Duodenal mucosa (tissue), 2 donors: ENCODE measurements around the gene JMJD1C.

ENCODE experiments used
- H3K27ac ChIP-seq: one replicate; pipeline ENCODE4 v1.7.0; 2013; ENCODE audit warnings: low read depth, low read length
- H3K27me3 ChIP-seq, 2 donors: one replicate each; pipeline ENCODE4 v1.7.0; 2013; ENCODE audit warnings: low read length in 2 of 2, control low read depth in 1 of 2; ENCODE audit not compliant: insufficient read depth in 2 of 2, control insufficient read depth in 1 of 2
- H3K36me3 ChIP-seq, 2 donors: one replicate each; pipeline ENCODE4 v1.7.0; 2013; ENCODE audit warnings: low read length in 2 of 2, control low read depth in 1 of 2; ENCODE audit not compliant: insufficient read depth in 2 of 2, control insufficient read depth in 1 of 2
- H3K4me1 ChIP-seq, 2 donors: one replicate each; pipeline ENCODE4 v1.7.0; 2013; ENCODE audit warnings: low read length in 2 of 2, control low read depth in 1 of 2; ENCODE audit not compliant: insufficient read depth in 2 of 2, control insufficient read depth in 1 of 2
- H3K4me3 ChIP-seq, 2 donors: one replicate each; pipeline ENCODE4 v1.7.0; 2013; ENCODE audit warnings: low read length in 2 of 2, low read depth in 1 of 2
- H3K9ac ChIP-seq, 2 donors: one replicate each; pipeline ENCODE4 v1.7.0; 2013; ENCODE audit warnings: low read length in 2 of 2, low read depth in 1 of 2
- H3K9me3 ChIP-seq, 2 donors: one replicate each; pipeline ENCODE4 v1.7.0; 2013; ENCODE audit warnings: low read length in 2 of 2, control low read depth in 1 of 2; ENCODE audit not compliant: control insufficient read depth in 1 of 2

JMJD1C gene

DNA sequence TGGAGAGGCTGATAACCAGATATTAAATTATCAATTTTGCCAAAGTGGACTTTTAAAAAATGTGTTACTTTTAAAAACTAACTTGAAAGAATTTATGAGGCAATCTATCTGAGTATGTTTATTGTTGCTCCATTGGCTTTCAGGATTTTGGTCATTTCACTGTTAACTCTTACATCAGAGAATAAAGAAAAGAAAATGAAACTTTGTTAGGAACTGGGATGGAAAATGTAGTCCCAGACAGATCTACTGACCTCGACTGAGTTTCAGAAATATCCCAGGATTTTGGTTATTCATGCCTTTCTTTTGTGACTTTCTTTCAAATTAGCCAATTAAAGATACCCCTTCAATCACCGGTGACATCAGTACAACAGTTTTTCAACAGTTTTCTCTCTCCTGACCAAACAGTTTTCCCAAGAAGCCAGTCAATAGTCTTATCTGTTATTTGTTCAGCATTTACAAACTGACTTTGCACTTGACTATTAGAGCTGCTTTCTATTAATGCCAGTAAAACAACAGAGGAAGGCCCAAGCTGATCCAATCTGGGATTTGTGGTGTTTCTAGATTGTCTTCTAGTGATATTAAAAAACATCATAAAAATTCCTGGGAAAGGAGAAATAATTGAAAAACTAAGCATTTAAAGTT lies 296.8 kb downstream of the JMJD1C start:
- H3K27ac ChIP-seq: no peak overlapping the region
- H3K27me3 ChIP-seq: no peaks in the 10 kb centered on the region
- no peaks in the 10 kb centered on the region for H3K9me3 ChIP-seq
- peaks cover 22 to 44% of the 10 kb centered on the region in 2 donors for H3K36me3 ChIP-seq
- no peak overlapping the region for H3K4me3 ChIP-seq
- H3K4me1 ChIP-seq: peaks cover 0 to 4% of the 10 kb centered on the region in 2 donors
- H3K9ac ChIP-seq: no peak overlapping the region

DNA sequence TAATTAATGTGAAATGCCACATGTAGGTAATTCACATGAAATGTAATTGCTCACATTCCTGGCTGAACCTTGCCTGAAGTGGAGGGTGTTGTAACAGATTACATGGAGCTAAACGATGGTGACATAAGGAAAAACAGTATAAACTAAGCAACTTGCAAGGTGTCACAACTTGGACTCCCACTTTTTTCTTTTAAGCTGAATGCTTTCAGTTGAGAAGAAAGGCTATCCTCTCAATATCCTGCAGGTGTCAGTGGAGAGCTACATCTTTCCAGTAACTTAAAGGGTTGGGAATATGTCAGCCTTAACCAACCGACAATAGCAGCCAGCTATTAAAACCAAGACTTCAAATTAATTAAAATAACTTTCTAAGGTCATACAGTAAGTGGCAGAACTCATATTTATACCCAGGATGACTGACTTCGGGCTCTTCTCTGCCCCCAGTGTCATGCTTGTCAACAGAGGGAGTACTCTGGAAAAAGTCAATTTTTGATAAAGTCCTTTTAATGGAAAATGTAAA lies 299.0 kb downstream of the JMJD1C start:
- no peaks in the 10 kb centered on the region for H3K27me3 ChIP-seq
- H3K9me3 ChIP-seq: no peaks in the 10 kb centered on the region
- no peak overlapping the region for H3K9ac ChIP-seq
- H3K4me1 ChIP-seq: peaks cover 0 to 4% of the 10 kb centered on the region in 2 donors
- H3K4me3 ChIP-seq: no peak overlapping the region
- H3K27ac ChIP-seq: no peak overlapping the region
- peaks cover 15 to 39% of the 10 kb centered on the region in 2 donors for H3K36me3 ChIP-seq

DNA sequence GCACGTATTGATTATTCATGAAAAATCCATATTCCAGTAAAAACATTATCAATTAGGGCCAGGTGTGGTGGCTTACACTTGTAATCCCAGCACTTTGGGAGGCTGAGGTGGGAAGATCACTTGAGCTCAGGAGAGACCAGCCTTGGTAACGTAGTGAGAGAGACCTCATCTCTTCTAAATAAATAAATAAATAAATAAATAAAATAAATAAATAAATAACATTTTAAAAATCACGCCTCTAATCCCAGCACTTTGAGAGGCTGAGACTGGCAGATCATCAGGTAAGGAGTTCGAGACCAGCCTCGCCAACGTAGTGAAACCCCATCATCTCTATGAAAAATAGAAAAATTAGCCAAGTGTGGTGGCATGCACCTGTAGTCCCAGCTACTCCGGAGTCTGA lies 300.5 kb downstream of the JMJD1C start:
- Histone ChIP-seq H3K27ac (no peak overlapping the region), H3K9me3 (no peaks in the 10 kb centered on the region), H3K9ac (no peak overlapping the region), H3K27me3 (no peaks in the 10 kb centered on the region), H3K4me1 (peaks cover 0 to 4% of the 10 kb centered on the region in 2 donors), H3K36me3 (peaks cover 11 to 28% of the 10 kb centered on the region in 2 donors), H3K4me3 (no peak overlapping the region)

DNA sequence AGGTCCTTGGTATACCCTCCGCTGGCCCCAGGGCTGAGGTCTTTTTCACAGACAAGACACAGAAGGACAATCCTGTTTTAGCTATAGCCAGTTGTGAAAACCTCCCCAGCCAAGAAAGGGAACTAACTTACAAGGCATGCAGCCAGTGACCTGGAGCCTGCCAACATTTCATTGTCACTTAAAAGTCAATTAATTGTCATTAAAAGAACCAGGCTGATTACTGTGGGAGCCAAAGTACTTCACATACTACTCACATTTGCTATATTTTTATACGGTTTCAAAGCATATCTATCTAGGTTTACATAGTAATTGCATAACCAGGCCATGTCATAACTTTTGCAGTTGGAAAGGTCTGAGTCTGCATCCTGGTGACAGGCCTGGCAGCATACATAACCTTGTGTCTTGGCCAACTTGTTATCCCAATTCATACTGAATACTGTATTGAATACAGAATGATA lies 301.6 kb downstream of the JMJD1C start:
- Histone ChIP-seq H3K4me3 (no peak overlapping the region), H3K27ac (no peak overlapping the region), H3K36me3 (peaks cover 4 to 18% of the 10 kb centered on the region in 2 donors), H3K27me3 (no peaks in the 10 kb centered on the region), H3K4me1 (no peaks in the 10 kb centered on the region), H3K9ac (no peak overlapping the region), H3K9me3 (no peaks in the 10 kb centered on the region)

DNA sequence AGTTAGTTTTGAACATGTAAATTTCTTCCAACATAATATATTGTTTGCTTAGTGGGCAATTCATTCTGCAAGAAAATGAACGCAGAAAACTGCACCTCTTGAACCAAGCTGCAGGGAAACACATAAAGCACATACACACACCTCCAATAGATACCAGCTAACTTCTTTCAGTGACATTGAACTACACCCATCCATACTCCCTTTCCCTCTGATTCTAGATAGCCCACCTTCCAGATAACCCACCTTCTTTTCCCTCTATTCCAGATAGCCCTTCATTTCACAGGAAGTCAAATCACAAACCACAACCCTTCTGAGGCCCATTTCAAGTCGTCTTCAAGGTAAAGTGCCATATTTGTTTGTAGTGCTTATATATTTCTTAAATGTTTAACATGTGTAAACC lies 304.2 kb downstream of the JMJD1C start:
- Histone ChIP-seq H3K9me3 (no peaks in the 10 kb centered on the region), H3K27me3 (no peaks in the 10 kb centered on the region), H3K4me1 (no peaks in the 10 kb centered on the region), H3K27ac (no peak overlapping the region), H3K4me3 (no peak overlapping the region), H3K9ac (no peak overlapping the region), H3K36me3 (peaks cover 2 to 12% of the 10 kb centered on the region in 2 donors)

DNA sequence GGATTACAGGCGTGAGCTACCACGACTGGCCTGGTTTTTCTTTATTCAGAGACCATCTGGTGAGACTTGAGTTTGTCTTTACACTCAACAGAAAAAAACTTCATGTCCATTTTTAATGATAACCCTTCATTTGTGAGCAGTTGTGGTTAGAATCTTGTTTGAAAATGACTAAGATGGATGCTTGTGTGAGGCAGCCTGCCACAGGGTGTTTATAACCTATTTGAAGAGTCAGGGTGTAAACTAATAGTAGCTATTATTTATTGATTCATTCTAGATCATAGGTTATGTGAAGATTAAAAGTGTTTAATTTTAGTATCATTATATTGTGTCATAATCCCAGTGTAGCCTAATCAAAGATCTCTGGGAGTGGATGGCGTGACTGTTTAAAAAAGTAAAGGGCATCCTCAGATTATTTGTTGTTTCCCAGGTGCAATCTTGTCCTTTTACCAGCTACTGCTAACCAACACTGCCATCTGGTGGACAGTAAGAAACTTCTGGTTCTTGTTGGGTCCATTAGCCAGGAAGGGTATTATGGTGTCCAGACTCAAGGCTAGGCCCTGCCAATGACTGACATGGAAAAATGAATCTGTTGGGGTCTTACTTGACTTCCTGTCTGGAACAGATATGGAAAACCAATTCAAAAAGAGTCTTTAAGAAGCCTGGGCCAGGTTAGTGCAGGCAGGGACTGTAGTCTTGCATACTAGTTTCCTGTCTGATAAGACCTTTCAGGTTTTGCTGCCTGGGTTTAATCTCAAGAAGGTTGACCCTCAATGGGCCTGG lies 307.7 kb downstream of the JMJD1C start:
- Histone ChIP-seq H3K27me3 (no peaks in the 10 kb centered on the region), H3K9me3 (no peaks in the 10 kb centered on the region), H3K36me3 (peaks cover 0 to 15% of the 10 kb centered on the region in 2 donors), H3K9ac (no peak overlapping the region), H3K4me3 (no peak overlapping the region), H3K4me1 (peaks cover 0 to 6% of the 10 kb centered on the region in 2 donors), H3K27ac (no peak overlapping the region)

DNA sequence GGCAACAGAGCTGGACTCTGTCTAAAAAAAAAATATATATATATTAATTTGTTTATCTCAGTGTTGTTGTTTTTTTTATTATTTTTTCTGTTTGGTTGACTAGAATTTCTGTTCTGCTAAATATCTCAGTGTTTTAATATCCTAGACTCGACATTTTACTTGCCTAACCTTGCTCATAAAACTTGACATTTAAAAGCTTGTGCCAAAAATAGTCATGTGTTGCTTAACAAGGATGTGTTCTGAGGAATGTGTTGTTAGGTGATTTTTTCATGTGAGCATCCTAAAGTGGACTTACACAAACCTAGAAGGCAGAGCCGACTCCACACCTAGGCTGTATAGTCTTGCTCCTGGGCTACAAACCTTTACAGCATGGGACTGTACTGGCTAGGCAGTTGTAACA lies 309.5 kb downstream of the JMJD1C start:
- no peaks in the 10 kb centered on the region for H3K9me3 ChIP-seq
- H3K9ac ChIP-seq: no peak overlapping the region
- peaks cover 11 to 19% of the 10 kb centered on the region in 2 donors for H3K36me3 ChIP-seq
- peaks cover 0 to 6% of the 10 kb centered on the region in 2 donors for H3K4me1 ChIP-seq
- H3K27ac ChIP-seq: no peak overlapping the region
- no peak overlapping the region for H3K4me3 ChIP-seq
- no peaks in the 10 kb centered on the region for H3K27me3 ChIP-seq

DNA sequence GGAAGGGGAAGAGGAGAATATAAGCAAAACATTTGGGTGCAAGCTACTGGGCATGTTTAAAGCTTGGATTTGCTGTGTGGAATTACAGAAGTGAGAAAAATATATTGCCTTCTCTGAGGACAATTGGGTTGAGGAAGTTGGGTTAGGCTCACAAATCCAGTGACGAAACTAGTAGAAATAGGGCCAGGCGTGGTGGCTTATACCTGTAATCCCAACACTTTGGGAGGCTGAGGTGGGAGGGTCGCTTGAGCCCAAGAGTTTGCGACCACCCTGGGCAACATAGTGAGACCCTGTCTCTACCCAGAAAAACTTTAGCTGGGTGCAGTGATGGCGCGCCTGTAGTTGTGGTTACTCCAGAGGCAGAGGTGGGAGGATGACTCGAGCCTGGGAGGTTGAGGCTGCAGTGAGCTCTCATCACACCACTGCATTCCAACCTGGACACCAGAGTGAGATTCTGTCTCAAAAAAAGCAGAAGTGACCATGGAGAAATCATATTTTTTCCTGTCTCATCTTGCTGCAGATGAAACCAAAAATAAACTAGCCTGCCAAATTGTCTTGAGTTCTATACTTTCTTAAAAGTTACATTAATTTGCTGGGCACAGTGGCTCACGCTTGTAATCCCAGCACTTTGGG lies 310.3 kb downstream of the JMJD1C start:
- no peaks in the 10 kb centered on the region for H3K9me3 ChIP-seq
- H3K9ac ChIP-seq: no peak overlapping the region
- H3K4me1 ChIP-seq: peaks cover 0 to 6% of the 10 kb centered on the region in 2 donors
- H3K4me3 ChIP-seq: no peak overlapping the region
- H3K27me3 ChIP-seq: no peaks in the 10 kb centered on the region
- H3K36me3 ChIP-seq: peaks cover 11 to 19% of the 10 kb centered on the region in 2 donors
- H3K27ac ChIP-seq: no peak overlapping the region

DNA sequence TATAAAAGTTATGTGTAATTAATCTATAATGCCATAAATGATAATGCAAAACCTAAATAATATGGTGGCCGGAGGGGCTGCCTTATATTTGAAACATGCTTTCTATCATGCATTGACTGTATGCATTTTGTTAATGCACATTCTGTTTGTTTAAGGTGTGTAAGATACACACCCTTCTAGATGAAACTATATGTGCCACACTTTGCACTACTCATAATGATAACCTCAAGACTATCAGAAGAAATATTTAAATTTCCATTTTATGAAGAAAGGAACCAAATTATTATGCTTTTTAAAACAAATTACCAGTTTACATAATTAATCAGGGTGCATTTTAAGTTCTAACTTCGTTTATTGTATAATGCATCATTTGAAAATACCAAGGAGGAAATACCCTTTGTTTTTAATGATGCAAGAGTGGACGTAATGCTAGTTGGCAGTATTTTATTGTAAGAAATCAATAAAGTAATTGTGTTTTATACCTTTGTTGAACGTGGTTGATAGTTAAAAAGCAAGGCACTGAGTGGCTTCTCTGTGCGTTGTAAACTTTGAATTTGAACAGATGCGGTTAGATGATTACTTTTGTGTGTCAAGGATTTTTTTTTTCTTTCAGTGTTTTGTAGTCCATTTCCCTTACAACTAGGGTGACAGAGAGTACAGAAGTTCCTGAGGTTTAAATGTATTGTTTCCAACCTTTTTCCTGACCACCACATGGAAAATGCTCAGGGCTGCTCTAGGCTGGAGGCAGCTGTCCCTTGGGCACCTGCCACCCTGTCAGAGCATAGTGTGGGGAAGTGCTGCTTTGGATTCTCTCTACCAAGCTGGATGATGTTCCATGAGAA lies 311.0 kb downstream of the JMJD1C start:
- Histone ChIP-seq H3K9ac (no peak overlapping the region), H3K27me3 (no peaks in the 10 kb centered on the region), H3K4me3 (no peak overlapping the region), H3K27ac (no peak overlapping the region), H3K36me3 (peaks cover 11 to 19% of the 10 kb centered on the region in 2 donors), H3K9me3 (no peaks in the 10 kb centered on the region), H3K4me1 (peaks cover 0 to 6% of the 10 kb centered on the region in 2 donors)
